NCI-H526 treated with DMSO at 0.1 percent for 48 hours (cell line): ENCODE measurements around the gene CLTA.

Experiments used
- DNase-seq: peaks from one replicate; lab custom pipeline; 2025; lab: John Stamatoyannopoulos, UW

CLTA gene

GRCh38 chr9:36190388-36191289 lies at the start of gene CLTA:
CLTA (plus strand) TSS chr9:36190921; CDS start chr9:36191057, 136 bp downstream.
- DNase-seq: peak; percentile 99

GRCh38 chr9:36141288-36141687 lies 49.4 kb upstream of the CLTA start:
- no peak for DNase-seq

GRCh38 chr9:36141761-36142160 lies 49.0 kb upstream of the CLTA start:
- DNase-seq: no peak

GRCh38 chr9:36142510-36143244 lies 48.0 kb upstream of the CLTA start:
- DNase-seq: no peak

GRCh38 chr9:36143245-36143641 lies 47.5 kb upstream of the CLTA start:
- DNase-seq: no peak

GRCh38 chr9:36144309-36145232 lies 46.1 kb upstream of the CLTA start:
- no peak for DNase-seq

GRCh38 chr9:36145970-36146369 lies 44.8 kb upstream of the CLTA start:
- no peak for DNase-seq

GRCh38 chr9:36146651-36147050 lies 44.1 kb upstream of the CLTA start:
- no peak for DNase-seq

- no peak for DNase-seq
Observed at GRCh38 chr9:36147441-36148175, 43.1 kb upstream of the CLTA start.

- DNase-seq: no peak
Observed at GRCh38 chr9:36148311-36149051, 42.2 kb upstream of the CLTA start.

- DNase-seq: no peak
Observed at GRCh38 chr9:36149197-36149596, 41.5 kb upstream of the CLTA start.

GRCh38 chr9:36150574-36151315 lies 40.0 kb upstream of the CLTA start:
- no peak for DNase-seq

GRCh38 chr9:36151316-36152210 lies 39.2 kb upstream of the CLTA start:
- no peak for DNase-seq

- DNase-seq: no peak
Observed at GRCh38 chr9:36152741-36153438, 37.8 kb upstream of the CLTA start.

- no peak for DNase-seq
Observed at GRCh38 chr9:36153746-36154145, 37.0 kb upstream of the CLTA start.

GRCh38 chr9:36154331-36154952 lies 36.3 kb upstream of the CLTA start:
- DNase-seq: no peak

- no peak for DNase-seq
Observed at GRCh38 chr9:36156116-36156515, 34.6 kb upstream of the CLTA start.

GRCh38 chr9:36158122-36158521 lies 32.6 kb upstream of the CLTA start:
- no peak for DNase-seq
